Caco-2 (cell line): ENCODE measurements around the gene CNTRL. TPM values are rescaled to one million over a fixed set of nuclear protein-coding genes. Genes with fewer than 3 reads are reported as not detected.

ENCODE experiments used
- BruUV-seq: library from RNA; stranded (reverse); fragments of 400-500 nt; replicated peaks from 2 replicates; lab custom pipeline; 2021; lab: Mats Ljungman, UMichigan
- CTCF ChIA-PET: fragments of 300-600 bp; sonication (Branson Sonifier 250); formaldehyde crosslinking; loops from one replicate; lab custom pipeline; 2022; ENCODE audit warnings: antibody characterized with exemption; lab: Charles Lee
- POLR2A ChIA-PET: fragments of 300-600 bp; sonication (Branson Sonifier 250); formaldehyde crosslinking; loops from one replicate; lab custom pipeline; 2022; ENCODE audit warnings: antibody characterized with exemption; lab: Charles Lee
- DNase-seq, 2 experiments: peaks; one replicate each; pipeline versions ENCODE4 v3.0.0 to v3.0.0-alpha.2; 2020 to 2022
- H3K27me3 ChIP-seq: replicated peaks from 2 replicates; pipeline ENCODE4 v1.6.0; 2011; ENCODE audit warnings: low read length; ENCODE audit not compliant: control insufficient read depth, insufficient read depth
- H3K36me3 ChIP-seq: 2 replicates; pipeline ENCODE4 v1.5.1; 2011; ENCODE audit warnings: low read length; ENCODE audit not compliant: control insufficient read depth, insufficient read depth
- H3K4me1 ChIP-seq: fragments of 250-450 bp; sonication (Bioruptor Pico); 2 replicates; pipeline ENCODE4 v1.5.1; 2020; ENCODE audit warnings: mild to moderate bottlenecking
- H3K4me3 ChIP-seq: 2 replicates; pipeline ENCODE4 v1.5.1; 2011; ENCODE audit warnings: low read depth, mild to moderate bottlenecking, control low read depth, low read length
- H3K9me3 ChIP-seq: fragments of 250-450 bp; sonication (Bioruptor Pico); 2 replicates; pipeline ENCODE4 v1.5.1; 2020; ENCODE audit warnings: mild to moderate bottlenecking, moderate library complexity
- H3K27ac Mint-ChIP-seq: one replicate; pipeline ENCODE4 v1.8.0; 2022; ENCODE audit warnings: mixed read lengths; ENCODE audit not compliant: unreplicated experiment
- H3K27me3 Mint-ChIP-seq: one replicate; pipeline ENCODE4 v1.8.0; 2022; ENCODE audit warnings: mixed read lengths; ENCODE audit not compliant: insufficient read depth, unreplicated experiment
- H3K36me3 Mint-ChIP-seq: one replicate; pipeline ENCODE4 v1.8.0; 2022; ENCODE audit warnings: mild to moderate bottlenecking, mixed read lengths; ENCODE audit not compliant: insufficient read depth, unreplicated experiment
- H3K4me1 Mint-ChIP-seq: one replicate; pipeline ENCODE4 v1.8.0; 2022; ENCODE audit warnings: low read depth, mixed read lengths; ENCODE audit not compliant: unreplicated experiment
- H3K4me3 Mint-ChIP-seq: one replicate; pipeline ENCODE4 v1.8.0; 2022; ENCODE audit warnings: mild to moderate bottlenecking, moderate library complexity, mixed read lengths; ENCODE audit not compliant: unreplicated experiment
- H3K9me3 Mint-ChIP-seq: one replicate; pipeline ENCODE4 v1.8.0; 2022; ENCODE audit warnings: mixed read lengths; ENCODE audit not compliant: unreplicated experiment
- intact Hi-C: fragments of 100-400 bp; cut with micrococcal nuclease; formaldehyde crosslinking; loops from one replicate; pipeline ENCODE4 v1.10.0; 2022; ENCODE audit not compliant: unreplicated experiment
- total RNA-seq: library from RNA; stranded (reverse); gene quantifications from 2 replicates; pipeline ENCODE4 v1.2.3, GENCODE V29; 2022
- TF ChIP-seq, protein P1 (sequence below), 2 experiments: fragments of 200-600 bp in 1 of 2; IDR thresholded peaks; 1 replicate in 1 of 2; 2 replicates in 1 of 2; pipeline versions ENCODE4 v1.5.1 to v1.8.0; 2011 to 2022; ENCODE audit warnings: antibody characterized with exemption in 1 of 2, control low read depth in 1 of 2, inconsistent platforms in 1 of 2, low read depth in 1 of 2, low read length in 1 of 2, mild to moderate bottlenecking in 1 of 2, moderate library complexity in 1 of 2; ENCODE audit not compliant: insufficient read depth in 1 of 2, severe bottlenecking in 1 of 2, unreplicated experiment in 1 of 2

The CNTRL gene
- total RNA-seq, 1 experiment from 2014 or later: 12.0 TPM

GRCh38 chr9:121207371-121207940, 132.7 kb downstream of the CNTRL start:
- Mint-ChIP-seq H3K4me1 (peaks cover 6% of the 10 kb centered on the region), H3K27ac (no peak overlapping the region), H3K9me3 (no peaks in the 10 kb centered on the region), H3K27me3 (no peaks in the 10 kb centered on the region), H3K4me3 (no peak overlapping the region), H3K36me3 (no peaks in the 10 kb centered on the region)
- Histone ChIP-seq H3K4me3 (no peak overlapping the region), H3K4me1 (no peaks in the 10 kb centered on the region), H3K27me3 (no peaks in the 10 kb centered on the region), H3K9me3 (no peaks in the 10 kb centered on the region), H3K36me3 (no peaks in the 10 kb centered on the region)
- intact Hi-C loops: no loop called here
- POLR2A ChIA-PET: no interaction called here
- CTCF ChIA-PET: no interaction called here
- TF ChIP-seq, protein P1, sequence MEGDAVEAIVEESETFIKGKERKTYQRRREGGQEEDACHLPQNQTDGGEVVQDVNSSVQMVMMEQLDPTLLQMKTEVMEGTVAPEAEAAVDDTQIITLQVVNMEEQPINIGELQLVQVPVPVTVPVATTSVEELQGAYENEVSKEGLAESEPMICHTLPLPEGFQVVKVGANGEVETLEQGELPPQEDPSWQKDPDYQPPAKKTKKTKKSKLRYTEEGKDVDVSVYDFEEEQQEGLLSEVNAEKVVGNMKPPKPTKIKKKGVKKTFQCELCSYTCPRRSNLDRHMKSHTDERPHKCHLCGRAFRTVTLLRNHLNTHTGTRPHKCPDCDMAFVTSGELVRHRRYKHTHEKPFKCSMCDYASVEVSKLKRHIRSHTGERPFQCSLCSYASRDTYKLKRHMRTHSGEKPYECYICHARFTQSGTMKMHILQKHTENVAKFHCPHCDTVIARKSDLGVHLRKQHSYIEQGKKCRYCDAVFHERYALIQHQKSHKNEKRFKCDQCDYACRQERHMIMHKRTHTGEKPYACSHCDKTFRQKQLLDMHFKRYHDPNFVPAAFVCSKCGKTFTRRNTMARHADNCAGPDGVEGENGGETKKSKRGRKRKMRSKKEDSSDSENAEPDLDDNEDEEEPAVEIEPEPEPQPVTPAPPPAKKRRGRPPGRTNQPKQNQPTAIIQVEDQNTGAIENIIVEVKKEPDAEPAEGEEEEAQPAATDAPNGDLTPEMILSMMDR (IDR thresholded peaks at IDR 0.05; ENCODE audit: insufficient read depth in 1 of 2, low read depth in 1 of 2, low read length in 1 of 2, severe bottlenecking in 1 of 2, unreplicated experiment in 1 of 2): no peak
- no TSS peak for BruUV-seq
- DNase-seq: no peak

- no peak overlapping the region for H3K27ac Mint-ChIP-seq
- intact Hi-C loops: loop anchor here (5.0 kb wide), 1 partner anchor 167 kb away; no protein-coding TSS in a partner anchor
- no peaks in the 10 kb centered on the region for H3K36me3 Mint-ChIP-seq
- H3K9me3 Mint-ChIP-seq: no peaks in the 10 kb centered on the region
- no peaks in the 10 kb centered on the region for H3K36me3 ChIP-seq
- TF ChIP-seq, protein P1 (IDR thresholded peaks at IDR 0.05; ENCODE audit: insufficient read depth in 1 of 2, low read depth in 1 of 2, low read length in 1 of 2, severe bottlenecking in 1 of 2, unreplicated experiment in 1 of 2): no peak
- H3K4me3 Mint-ChIP-seq: no peak overlapping the region
- DNase-seq: no peak
- H3K4me1 ChIP-seq: no peaks in the 10 kb centered on the region
- H3K9me3 ChIP-seq: no peaks in the 10 kb centered on the region
- ChIA-PET POLR2A (no interaction called here), CTCF (no interaction called here)
- H3K4me1 Mint-ChIP-seq: no peaks in the 10 kb centered on the region
- BruUV-seq: no TSS peak
- no peaks in the 10 kb centered on the region for H3K27me3 Mint-ChIP-seq
- no peaks in the 10 kb centered on the region for H3K27me3 ChIP-seq
- no peak overlapping the region for H3K4me3 ChIP-seq
These were observed 135.8 kb downstream of the CNTRL start for GRCh38 chr9:121210536-121210935.

DNA sequence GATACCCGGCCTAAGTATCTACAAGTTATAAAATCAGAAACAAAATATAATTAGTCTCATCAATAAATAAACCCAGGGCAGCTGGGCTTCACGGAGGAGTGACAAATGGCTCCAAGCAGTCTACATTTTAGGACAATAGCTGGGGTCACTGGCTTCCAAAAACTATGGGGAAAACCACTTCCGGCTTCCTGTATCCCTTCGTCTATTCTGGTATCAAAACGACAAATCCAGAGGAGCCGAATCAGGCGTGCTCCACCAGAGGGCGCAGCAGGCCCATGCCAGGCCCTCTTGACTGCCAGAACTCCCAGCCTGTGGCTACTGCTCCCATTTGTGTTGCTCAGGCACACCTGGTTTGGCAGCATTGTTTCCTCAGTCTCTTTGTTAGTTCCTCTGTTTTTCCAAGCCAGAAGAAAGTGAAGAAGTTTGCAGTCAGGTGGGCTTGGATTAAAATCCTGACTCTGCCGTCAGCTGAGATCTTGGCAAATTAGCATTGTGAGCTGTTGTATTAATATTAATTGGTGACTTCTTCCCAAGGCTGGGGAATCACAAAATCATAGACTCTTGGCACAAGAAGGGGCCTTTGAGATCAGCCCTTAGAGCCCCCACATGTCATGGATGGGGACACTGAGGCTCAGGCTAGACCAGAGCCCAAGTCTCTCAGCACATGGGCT, 138.5 kb downstream of the CNTRL start:
- no peaks in the 10 kb centered on the region for H3K9me3 ChIP-seq
- Mint-ChIP-seq H3K4me3 (no peak overlapping the region), H3K27ac (no peak overlapping the region), H3K27me3 (no peaks in the 10 kb centered on the region), H3K9me3 (no peaks in the 10 kb centered on the region), H3K36me3 (no peaks in the 10 kb centered on the region), H3K4me1 (no peaks in the 10 kb centered on the region)
- BruUV-seq: no TSS peak
- H3K4me3 ChIP-seq: no peak overlapping the region
- TF ChIP-seq, protein P1 (IDR thresholded peaks at IDR 0.05; ENCODE audit: insufficient read depth in 1 of 2, low read depth in 1 of 2, low read length in 1 of 2, severe bottlenecking in 1 of 2, unreplicated experiment in 1 of 2): peak; percentile 88 to 95
- H3K36me3 ChIP-seq: no peaks in the 10 kb centered on the region
- intact Hi-C loops: loop anchor here (1.0 to 5.0 kb wide), 7 partner anchors 56 to 227 kb away; partner anchors contain the start of gene GSN
- CTCF ChIA-PET: interaction anchor here (1.0 to 1.7 kb wide), 2 partner anchors 74 to 187 kb away, joined by 4 to 8 read pairs; no protein-coding TSS in a partner anchor
- peak; percentile 87 to 90 for DNase-seq
- no peaks in the 10 kb centered on the region for H3K27me3 ChIP-seq
- H3K4me1 ChIP-seq: no peaks in the 10 kb centered on the region
- POLR2A ChIA-PET: no interaction called here
